Activated naive CD8-positive, alpha-beta T cell treated with anti-CD3 and anti-CD28 coated beads for 36 hours (primary cell): ENCODE results near the gene TMEM117. TPM values are rescaled to one million over a fixed set of nuclear protein-coding genes. Genes with fewer than 3 reads are reported as not detected.

Experiments used
- DNase-seq: peaks from one replicate; pipeline ENCODE4 v3.0.0; 2021
- H3K27ac Mint-ChIP-seq: one replicate; pipeline ENCODE4 v1.8.0; 2022; ENCODE audit warnings: mild to moderate bottlenecking, moderate library complexity, mixed read lengths
- H3K27me3 Mint-ChIP-seq: one replicate; pipeline ENCODE4 v1.8.0; 2022; ENCODE audit warnings: mild to moderate bottlenecking, mixed read lengths
- H3K36me3 Mint-ChIP-seq: one replicate; pipeline ENCODE4 v1.8.0; 2021; ENCODE audit warnings: mild to moderate bottlenecking, mixed read lengths
- H3K4me1 Mint-ChIP-seq: one replicate; pipeline ENCODE4 v1.8.0; 2021; ENCODE audit warnings: mixed read lengths
- H3K4me3 Mint-ChIP-seq: one replicate; pipeline ENCODE4 v1.8.0; 2022; ENCODE audit warnings: mild to moderate bottlenecking, moderate library complexity, mixed read lengths
- H3K9me3 Mint-ChIP-seq: one replicate; pipeline ENCODE4 v1.8.0; 2022; ENCODE audit warnings: mixed read lengths
- total RNA-seq, 2 experiments: library from RNA; stranded (reverse); gene quantifications; one replicate each; pipeline ENCODE4 v1.2.3, GENCODE V29; 2021

TMEM117 gene
- total RNA-seq, 2 experiments from 2014 or later, result 0.68 to 0.74 TPM

DNA sequence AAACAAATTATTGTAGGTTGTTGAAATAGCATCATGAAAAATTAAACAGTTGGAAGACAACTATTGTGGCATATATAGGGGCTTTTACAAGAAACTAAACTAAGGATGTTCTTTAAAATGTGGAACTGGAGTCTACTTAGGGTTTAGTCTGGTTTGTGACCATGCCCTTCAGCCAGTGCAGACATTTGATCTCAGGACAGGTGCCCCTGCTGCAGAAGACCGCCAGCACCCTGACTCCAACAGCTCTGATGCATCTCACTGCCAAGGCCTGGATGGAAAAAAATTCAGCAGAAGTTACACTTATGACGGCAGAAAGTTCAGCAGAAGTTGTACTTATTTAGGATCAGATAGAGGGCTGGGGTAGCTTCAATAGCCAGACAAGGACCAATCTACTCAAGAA, 51.5 kb downstream of the TMEM117 start:
- no peak overlapping the region for H3K4me3 Mint-ChIP-seq
- no peak overlapping the region for H3K27ac Mint-ChIP-seq
- H3K9me3 Mint-ChIP-seq, result no peaks in the 10 kb centered on the region
- no peaks in the 10 kb centered on the region for H3K27me3 Mint-ChIP-seq
- H3K4me1 Mint-ChIP-seq, result no peaks in the 10 kb centered on the region
- H3K36me3 Mint-ChIP-seq, result peaks cover 2% of the 10 kb centered on the region
- no peak for DNase-seq

DNA sequence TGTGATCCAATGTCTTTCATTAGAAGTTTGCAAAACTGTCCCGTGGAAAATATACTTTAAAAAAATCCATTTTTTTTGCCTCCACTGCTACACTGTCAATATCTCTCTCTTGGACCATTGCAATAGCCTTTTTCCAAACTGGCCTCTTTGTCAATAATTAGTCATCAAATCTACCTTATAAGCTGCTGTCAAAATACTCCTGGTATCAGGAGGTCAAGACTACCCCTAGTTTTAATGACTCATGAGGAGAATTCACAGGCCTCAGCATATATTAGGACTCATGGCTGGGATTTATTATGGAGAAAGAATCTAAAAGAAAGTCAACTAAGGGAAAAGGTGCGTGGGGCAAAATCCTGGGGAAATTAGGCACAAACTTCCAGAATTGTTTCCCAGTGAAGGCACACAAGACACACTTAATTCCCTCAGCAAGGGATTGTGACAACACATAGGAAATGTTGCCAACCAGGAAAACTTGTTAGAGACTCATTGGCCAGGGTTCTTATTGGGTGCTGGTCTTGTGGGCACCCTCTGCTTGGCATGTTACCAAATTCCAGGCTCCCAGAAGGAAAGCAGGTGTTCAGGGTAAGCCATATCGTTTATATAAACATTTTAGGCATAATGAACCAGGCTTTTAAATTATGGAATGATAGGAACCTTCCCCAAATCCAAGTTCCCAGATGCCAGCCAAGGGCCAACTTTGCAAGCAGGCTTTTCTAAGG, 56.1 kb downstream of the TMEM117 start:
- H3K36me3 Mint-ChIP-seq, result peaks cover 11% of the 10 kb centered on the region
- no peak overlapping the region for H3K4me3 Mint-ChIP-seq
- no peaks in the 10 kb centered on the region for H3K4me1 Mint-ChIP-seq
- H3K27me3 Mint-ChIP-seq, result no peaks in the 10 kb centered on the region
- H3K9me3 Mint-ChIP-seq, result peaks cover 7% of the 10 kb centered on the region
- DNase-seq, result no peak
- no peak overlapping the region for H3K27ac Mint-ChIP-seq

DNA sequence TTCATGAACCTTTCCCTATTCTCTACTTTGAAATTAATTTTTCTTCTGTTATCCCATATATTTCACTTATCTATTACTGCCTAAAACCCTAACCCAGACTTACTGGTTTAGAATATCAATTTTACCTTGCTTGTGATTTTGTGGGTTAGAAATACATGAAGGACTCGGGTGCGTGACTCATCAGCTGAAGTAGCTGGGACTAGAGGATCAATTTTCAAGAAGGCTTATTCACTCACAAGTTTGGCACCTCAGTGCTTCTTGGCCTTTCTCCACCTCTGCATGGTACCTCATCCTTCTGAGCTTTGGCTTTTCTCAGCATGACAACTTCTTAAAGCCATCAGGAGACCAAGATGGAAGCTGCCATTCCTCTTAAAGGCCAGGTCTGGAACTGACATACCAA, 57.8 kb downstream of the TMEM117 start:
- no peak overlapping the region for H3K27ac Mint-ChIP-seq
- peaks cover 7% of the 10 kb centered on the region for H3K9me3 Mint-ChIP-seq
- H3K27me3 Mint-ChIP-seq, result no peaks in the 10 kb centered on the region
- no peak for DNase-seq
- peaks cover 11% of the 10 kb centered on the region for H3K36me3 Mint-ChIP-seq
- no peaks in the 10 kb centered on the region for H3K4me1 Mint-ChIP-seq
- no peak overlapping the region for H3K4me3 Mint-ChIP-seq

DNA sequence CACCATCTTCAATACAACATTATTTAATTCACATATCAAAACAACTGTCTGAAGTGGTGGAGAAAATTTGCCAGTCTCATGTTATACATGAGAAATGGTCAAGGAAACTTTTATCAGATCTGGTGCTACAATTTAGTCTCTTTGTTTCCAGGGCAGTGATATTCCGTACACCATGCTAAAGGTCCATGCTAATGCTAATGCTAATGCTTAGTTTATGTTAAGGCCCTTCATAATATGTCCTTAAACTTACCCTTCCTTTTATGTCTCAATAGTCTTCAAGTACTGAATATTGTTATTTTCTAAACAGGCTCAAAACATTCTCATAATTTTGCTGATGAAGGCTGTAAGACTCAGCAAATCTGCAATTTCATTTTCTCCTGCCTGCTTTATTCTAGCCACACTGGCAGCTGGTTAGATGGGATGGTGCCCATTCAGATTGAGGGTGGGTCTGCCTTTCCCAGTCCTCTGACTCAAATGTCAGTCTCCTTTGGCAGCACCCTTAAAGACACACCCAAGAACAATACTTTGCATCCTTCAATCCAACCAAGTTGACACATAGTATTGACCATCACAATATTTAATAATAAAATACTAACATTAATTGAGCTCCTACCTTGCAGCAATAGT, 59.8 kb downstream of the TMEM117 start:
- Mint-ChIP-seq H3K4me1 (no peaks in the 10 kb centered on the region), H3K27me3 (no peaks in the 10 kb centered on the region), H3K27ac (no peak overlapping the region), H3K36me3 (peaks cover 11% of the 10 kb centered on the region), H3K4me3 (no peak overlapping the region), H3K9me3 (peaks cover 7% of the 10 kb centered on the region)
- DNase-seq, result no peak

DNA sequence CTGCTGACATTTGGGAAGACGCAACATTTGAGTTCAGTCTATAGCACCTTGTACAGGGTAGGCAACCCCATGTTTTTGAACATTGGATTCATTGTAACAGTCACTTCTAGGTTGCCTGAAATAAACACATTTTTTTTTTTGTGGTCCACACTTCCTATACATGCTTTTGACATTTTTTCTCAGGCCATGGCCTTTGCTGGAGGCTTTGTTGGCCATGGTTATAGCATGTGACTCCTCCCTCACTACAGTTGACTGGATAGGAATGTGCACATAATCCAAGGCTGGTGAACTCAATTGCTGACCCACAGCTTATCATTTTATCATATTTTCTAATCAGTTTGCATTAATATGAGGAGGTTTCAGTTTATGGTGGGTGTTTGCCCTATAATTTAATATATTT, 60.6 kb downstream of the TMEM117 start:
- H3K27me3 Mint-ChIP-seq, result no peaks in the 10 kb centered on the region
- H3K36me3 Mint-ChIP-seq, result peaks cover 10% of the 10 kb centered on the region
- no peak overlapping the region for H3K27ac Mint-ChIP-seq
- peaks cover 7% of the 10 kb centered on the region for H3K9me3 Mint-ChIP-seq
- no peak overlapping the region for H3K4me3 Mint-ChIP-seq
- DNase-seq, result no peak
- no peaks in the 10 kb centered on the region for H3K4me1 Mint-ChIP-seq

DNA sequence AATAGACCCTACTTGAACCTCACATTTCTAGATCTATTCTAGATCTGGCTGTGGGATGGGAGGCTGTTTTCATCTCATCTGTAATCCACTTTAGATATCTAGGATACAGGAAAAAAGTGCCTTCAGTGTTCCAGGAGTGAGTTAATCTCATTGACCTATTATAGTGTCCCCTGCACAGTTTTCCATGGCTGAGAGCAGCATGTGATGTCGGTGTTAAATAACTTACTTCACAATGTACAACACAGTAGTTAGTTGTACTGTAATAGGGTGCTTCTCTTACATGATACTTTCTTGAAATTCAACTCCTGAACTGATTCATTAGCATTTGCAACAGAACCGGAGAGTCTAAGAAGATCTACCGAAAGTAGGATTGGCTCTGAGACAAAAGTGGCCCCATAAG, 62.6 kb downstream of the TMEM117 start:
- H3K9me3 Mint-ChIP-seq, result peaks cover 2% of the 10 kb centered on the region
- H3K27ac Mint-ChIP-seq, result no peak overlapping the region
- H3K4me1 Mint-ChIP-seq, result no peaks in the 10 kb centered on the region
- no peak for DNase-seq
- H3K27me3 Mint-ChIP-seq, result no peaks in the 10 kb centered on the region
- peaks cover 5% of the 10 kb centered on the region for H3K36me3 Mint-ChIP-seq
- no peak overlapping the region for H3K4me3 Mint-ChIP-seq

DNA sequence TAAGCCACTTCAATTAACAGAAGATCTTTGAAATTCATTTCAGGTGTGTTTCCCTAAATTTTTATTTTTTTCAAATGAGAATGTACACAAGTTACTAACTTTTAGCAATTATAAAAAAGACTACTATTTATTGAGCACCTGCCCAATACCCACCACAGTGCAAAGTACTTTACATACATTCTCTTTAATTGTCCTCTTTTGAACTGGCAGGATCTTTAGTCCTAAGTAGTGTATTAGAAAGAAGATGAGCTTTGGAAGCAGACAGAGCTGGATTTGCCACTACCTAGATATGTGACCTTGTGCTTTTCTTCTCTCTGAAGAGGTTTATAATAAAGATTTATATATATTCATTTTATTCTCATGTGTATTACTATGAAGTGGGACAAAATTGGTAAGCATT, 63.7 kb downstream of the TMEM117 start:
- no peak overlapping the region for H3K27ac Mint-ChIP-seq
- no peaks in the 10 kb centered on the region for H3K9me3 Mint-ChIP-seq
- H3K36me3 Mint-ChIP-seq, result no peaks in the 10 kb centered on the region
- no peaks in the 10 kb centered on the region for H3K27me3 Mint-ChIP-seq
- H3K4me3 Mint-ChIP-seq, result no peak overlapping the region
- H3K4me1 Mint-ChIP-seq, result no peaks in the 10 kb centered on the region
- no peak for DNase-seq

DNA sequence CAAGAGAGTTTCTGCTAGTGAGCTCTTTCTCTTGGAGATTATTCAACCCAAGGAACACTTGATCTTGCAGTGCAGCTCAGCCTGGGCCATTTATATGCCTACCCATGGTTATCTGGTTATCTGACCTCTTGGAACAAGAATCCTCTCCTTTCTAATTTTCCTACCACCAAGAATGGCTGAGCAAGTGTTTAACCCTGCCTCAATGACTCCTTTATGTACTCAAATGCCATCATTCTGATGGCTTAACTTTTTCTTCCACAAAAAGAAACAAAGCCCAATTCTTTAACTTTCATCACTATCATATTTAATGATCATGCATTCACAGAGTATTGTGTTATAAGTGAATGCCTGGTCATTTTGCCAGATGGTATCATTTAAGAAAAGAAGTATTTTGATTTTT, 67.8 kb downstream of the TMEM117 start:
- Mint-ChIP-seq H3K4me3 (no peak overlapping the region), H3K36me3 (peaks cover 4% of the 10 kb centered on the region), H3K9me3 (peaks cover 4% of the 10 kb centered on the region), H3K27me3 (no peaks in the 10 kb centered on the region), H3K4me1 (no peaks in the 10 kb centered on the region), H3K27ac (no peak overlapping the region)
- no peak for DNase-seq

DNA sequence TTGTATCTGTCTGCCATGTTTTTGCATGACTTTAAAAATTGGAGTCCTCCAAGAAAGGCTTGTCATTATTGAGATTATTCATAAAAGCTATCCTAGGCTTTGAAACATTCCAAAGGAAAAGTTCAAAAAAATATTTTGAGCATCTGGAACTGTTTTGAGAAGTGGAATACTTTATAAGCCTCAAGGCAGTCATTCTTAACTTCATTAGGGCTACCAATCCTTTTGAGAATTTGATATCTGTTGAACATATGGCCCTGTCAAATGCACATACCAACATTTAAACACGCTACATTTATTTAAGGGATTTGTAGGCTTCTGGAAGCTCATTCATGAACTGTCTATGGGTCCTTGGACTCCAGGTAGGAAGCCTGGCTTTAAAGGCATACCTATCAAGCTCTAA, 77.0 kb downstream of the TMEM117 start:
- peaks cover 4% of the 10 kb centered on the region for H3K9me3 Mint-ChIP-seq
- no peak for DNase-seq
- no peak overlapping the region for H3K27ac Mint-ChIP-seq
- no peaks in the 10 kb centered on the region for H3K27me3 Mint-ChIP-seq
- no peaks in the 10 kb centered on the region for H3K4me1 Mint-ChIP-seq
- H3K4me3 Mint-ChIP-seq, result no peak overlapping the region
- H3K36me3 Mint-ChIP-seq, result no peaks in the 10 kb centered on the region

DNA sequence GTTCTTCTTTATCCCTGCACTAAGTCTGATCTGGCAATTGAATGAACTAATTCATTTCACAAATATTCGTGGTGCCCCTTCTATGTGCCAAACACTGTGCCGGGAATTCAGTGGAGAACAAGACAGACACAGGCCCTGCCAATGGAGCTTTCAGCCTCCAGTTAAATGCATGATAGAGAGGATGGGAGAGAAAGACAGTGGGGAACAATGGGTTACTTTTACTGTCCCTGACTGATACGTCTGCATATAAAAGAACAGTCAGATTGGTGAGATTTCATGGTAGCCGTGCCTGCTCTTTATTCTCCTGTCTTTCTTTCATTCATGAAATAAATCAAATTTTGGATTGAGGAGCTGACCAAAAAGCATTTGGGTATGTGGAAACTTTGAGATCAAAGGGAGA, 78.5 kb downstream of the TMEM117 start:
- no peak for DNase-seq
- H3K27me3 Mint-ChIP-seq, result no peaks in the 10 kb centered on the region
- no peaks in the 10 kb centered on the region for H3K4me1 Mint-ChIP-seq
- H3K27ac Mint-ChIP-seq, result no peak overlapping the region
- no peak overlapping the region for H3K4me3 Mint-ChIP-seq
- H3K9me3 Mint-ChIP-seq, result peaks cover 1% of the 10 kb centered on the region
- no peaks in the 10 kb centered on the region for H3K36me3 Mint-ChIP-seq

DNA sequence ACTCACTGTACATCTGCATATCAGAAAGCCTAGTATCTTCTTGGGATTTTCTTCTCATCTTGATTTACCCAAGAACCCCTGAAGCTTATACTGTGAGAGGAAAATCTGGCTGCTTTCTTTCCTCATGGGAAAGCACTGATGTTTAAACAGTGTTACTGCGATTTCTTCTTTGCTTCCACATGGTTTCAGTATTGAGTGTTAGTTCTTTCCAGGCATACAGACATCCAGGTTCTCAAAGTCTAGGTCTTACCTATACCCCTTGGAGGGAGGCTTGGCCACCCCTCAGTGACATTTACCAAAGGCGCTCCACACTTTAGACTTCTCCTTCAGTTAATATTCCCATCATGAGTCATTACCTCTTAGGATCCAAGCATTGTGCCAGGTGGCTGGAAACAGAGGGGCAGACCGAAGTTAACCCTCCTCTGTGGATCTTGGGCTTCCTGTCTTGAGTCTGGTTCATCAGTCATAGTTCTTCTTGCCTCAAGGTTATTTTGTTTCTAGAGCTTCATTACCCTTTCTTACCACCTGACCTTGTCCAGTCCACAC, 79.1 kb downstream of the TMEM117 start:
- no peak for DNase-seq
- Mint-ChIP-seq H3K27ac (no peak overlapping the region), H3K36me3 (no peaks in the 10 kb centered on the region), H3K9me3 (no peaks in the 10 kb centered on the region), H3K4me3 (no peak overlapping the region), H3K27me3 (no peaks in the 10 kb centered on the region), H3K4me1 (no peaks in the 10 kb centered on the region)

DNA sequence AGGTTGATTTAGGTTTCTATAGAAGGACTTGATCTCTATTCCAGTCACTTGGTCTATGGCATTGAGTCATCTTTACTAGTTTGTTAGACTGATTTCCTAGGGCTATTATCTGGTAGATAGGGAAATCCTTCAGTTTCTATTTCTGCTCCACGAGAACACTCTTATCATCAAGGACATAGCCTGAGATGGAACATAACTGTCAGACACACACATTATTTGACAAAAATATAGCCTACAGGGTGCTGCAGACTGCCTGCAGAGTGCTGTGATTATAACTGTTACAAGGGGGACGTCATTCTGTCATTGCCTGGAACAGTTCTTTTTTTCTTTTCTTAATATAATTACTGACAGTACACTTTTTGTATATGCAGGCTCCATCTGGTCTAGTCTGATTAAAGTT, 82.0 kb downstream of the TMEM117 start:
- Mint-ChIP-seq H3K27me3 (no peaks in the 10 kb centered on the region), H3K4me3 (no peak overlapping the region), H3K36me3 (no peaks in the 10 kb centered on the region), H3K9me3 (no peaks in the 10 kb centered on the region), H3K4me1 (peaks cover 4% of the 10 kb centered on the region), H3K27ac (no peak overlapping the region)
- no peak for DNase-seq

DNA sequence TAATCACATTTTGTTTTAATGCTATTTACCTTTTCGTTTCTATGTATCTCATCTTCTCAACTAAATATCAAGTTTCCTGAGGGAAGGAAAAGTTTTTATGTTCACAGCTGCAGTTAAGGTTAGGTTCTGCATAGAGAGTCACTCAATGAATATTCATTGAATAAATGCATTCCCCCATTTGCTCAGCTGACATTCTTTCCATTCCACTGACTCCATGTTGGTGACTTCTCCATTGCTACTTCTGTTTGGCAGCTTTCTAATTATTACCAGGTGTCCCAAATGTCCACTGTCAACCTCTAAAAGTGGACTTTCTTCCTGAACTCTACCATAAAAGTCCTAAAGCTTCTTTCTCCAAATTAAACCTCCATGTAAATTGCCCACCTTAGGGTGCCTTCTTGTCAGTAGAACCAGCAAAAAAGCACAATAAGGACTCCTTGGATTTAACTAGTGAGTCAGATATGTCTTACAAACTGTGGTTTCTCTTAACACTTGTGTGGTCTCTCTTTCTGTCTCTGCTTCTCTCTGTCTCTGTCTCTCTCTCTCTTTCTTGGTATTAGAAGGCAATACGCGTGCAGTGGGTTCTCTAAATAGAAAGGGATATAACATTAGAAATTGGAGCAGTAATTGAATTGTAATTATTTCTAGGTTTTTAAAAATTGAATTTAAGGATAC, 85.9 kb downstream of the TMEM117 start:
- Mint-ChIP-seq H3K36me3 (peaks cover 5% of the 10 kb centered on the region), H3K4me3 (no peak overlapping the region), H3K27me3 (no peaks in the 10 kb centered on the region), H3K27ac (no peak overlapping the region), H3K9me3 (no peaks in the 10 kb centered on the region), H3K4me1 (peaks cover 4% of the 10 kb centered on the region)
- DNase-seq, result no peak

DNA sequence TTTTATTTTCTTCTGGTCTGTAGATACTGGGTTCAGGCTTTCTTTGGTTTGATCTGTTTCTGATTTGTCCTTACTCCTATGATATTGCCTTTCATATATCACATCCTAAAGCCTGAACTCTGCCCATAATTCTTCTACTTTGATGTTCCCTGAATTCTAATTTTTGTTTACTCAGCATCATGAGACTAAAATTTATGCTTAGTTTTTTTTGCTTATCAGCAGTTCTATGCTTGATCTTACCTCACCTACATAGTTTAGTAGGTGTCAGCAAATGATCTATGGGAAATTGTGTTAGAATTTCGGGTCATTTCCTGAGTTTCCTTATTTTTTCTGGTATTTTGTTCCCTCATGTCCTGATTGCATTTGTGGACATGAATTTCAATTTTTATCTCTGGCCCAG, 94.2 kb downstream of the TMEM117 start:
- Mint-ChIP-seq H3K36me3 (peaks cover 20% of the 10 kb centered on the region), H3K27me3 (no peaks in the 10 kb centered on the region), H3K4me1 (no peaks in the 10 kb centered on the region)

DNA sequence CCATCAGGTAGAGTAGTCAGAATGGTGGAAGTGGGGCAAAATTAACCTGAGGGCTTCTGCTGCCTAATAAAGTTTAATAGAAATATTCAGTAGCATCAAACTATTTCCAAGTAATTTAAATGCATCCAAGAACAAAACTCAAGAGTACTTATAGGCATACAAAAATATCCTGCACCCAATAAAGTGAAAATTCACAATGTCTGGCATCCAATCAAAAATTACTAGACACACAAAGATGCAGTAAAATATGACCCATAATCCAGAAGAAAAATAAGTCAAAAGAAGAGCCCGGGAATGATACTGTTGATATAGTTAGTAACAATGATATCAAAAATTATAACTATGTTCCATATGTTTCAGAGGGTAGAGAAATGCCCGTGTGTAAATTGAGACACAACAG, 95.3 kb downstream of the TMEM117 start:
- peaks cover 9% of the 10 kb centered on the region for H3K9me3 Mint-ChIP-seq
- no peak overlapping the region for H3K4me3 Mint-ChIP-seq
- H3K27ac Mint-ChIP-seq, result no peak overlapping the region
- DNase-seq, result no peak
- no peaks in the 10 kb centered on the region for H3K27me3 Mint-ChIP-seq
- H3K4me1 Mint-ChIP-seq, result no peaks in the 10 kb centered on the region
- H3K36me3 Mint-ChIP-seq, result peaks cover 20% of the 10 kb centered on the region

More for the DNA sequence above, 94.2 kb downstream of the TMEM117 start:
- no peak overlapping the region for H3K27ac Mint-ChIP-seq
- DNase-seq, result no peak
- peaks cover 9% of the 10 kb centered on the region for H3K9me3 Mint-ChIP-seq
- H3K4me3 Mint-ChIP-seq, result no peak overlapping the region
